HG02798 (cell line): Measurements from ENCODE around the gene SLC26A5.
A peak's percentile ranks its signal among the peaks of the same experiment; 100 is the strongest.
"Not testable (repeated sequence)": the region's sequence is repeated elsewhere in the genome, so short reads cannot be mapped to it uniquely, and the experiment has no call there.

Experiments
- ATAC-seq: cut with Tn5 transposase; IDR thresholded peaks from one replicate; pipeline ENCODE4 v1.9.1; 2021; ENCODE audit warnings: mild to moderate bottlenecking; ENCODE audit not compliant: unreplicated experiment, poor library complexity

The SLC26A5 gene

GRCh38 chr7:103446049-103446520, at the start of gene SLC26A5:
Gene SLC26A5, minus strand, starts transcription at chr7:103446207. Its CDS starts 24,693 bp downstream, at chr7:103421514.
- peak; percentile 68 for ATAC-seq

- no peak for ATAC-seq
These were observed 41.4 kb upstream of the SLC26A5 start for GRCh38 chr7:103487419-103487818.

- not testable (repeated sequence) for ATAC-seq
These were observed 40.9 kb upstream of the SLC26A5 start for GRCh38 chr7:103486873-103487272.

GRCh38 chr7:103480771-103481170, 34.8 kb upstream of the SLC26A5 start:
- no peak for ATAC-seq

- ATAC-seq, result no peak
These were observed 28.9 kb upstream of the SLC26A5 start for GRCh38 chr7:103474956-103475355.

- no peak for ATAC-seq
These were observed 23.3 kb upstream of the SLC26A5 start for GRCh38 chr7:103469095-103469948.

- ATAC-seq, result no peak
These were observed 20.8 kb upstream of the SLC26A5 start for GRCh38 chr7:103466814-103467213.

GRCh38 chr7:103462358-103462757, 16.4 kb upstream of the SLC26A5 start:
- no peak for ATAC-seq

GRCh38 chr7:103447073-103447960, 1.3 kb upstream of the SLC26A5 start:
- ATAC-seq, result no peak

- peak; percentile 21 for ATAC-seq
These were observed 569 bp downstream of the SLC26A5 start for GRCh38 chr7:103445228-103446048.

- no peak for ATAC-seq
These were observed 6.3 kb downstream of the SLC26A5 start for GRCh38 chr7:103439661-103440060.

GRCh38 chr7:103437623-103438022, 8.4 kb downstream of the SLC26A5 start:
- no peak for ATAC-seq

GRCh38 chr7:103432712-103433111, 13.3 kb downstream of the SLC26A5 start:
- no peak for ATAC-seq

GRCh38 chr7:103425177-103425576, 20.8 kb downstream of the SLC26A5 start:
- no peak for ATAC-seq

- ATAC-seq, result no peak
These were observed 22.4 kb downstream of the SLC26A5 start for GRCh38 chr7:103423467-103424179.

- no peak for ATAC-seq
These were observed 25.1 kb downstream of the SLC26A5 start for GRCh38 chr7:103420857-103421384.

- no peak for ATAC-seq
These were observed 27.8 kb downstream of the SLC26A5 start for GRCh38 chr7:103418241-103418640.

- no peak for ATAC-seq
These were observed 32.6 kb downstream of the SLC26A5 start for GRCh38 chr7:103413407-103413806.

GRCh38 chr7:103412151-103412550, 33.9 kb downstream of the SLC26A5 start:
- no peak for ATAC-seq
